Amniotic stem cell (primary cell): Measurements from ENCODE around the gene TECR.
"Not testable (repeated sequence)": the region's sequence is repeated elsewhere in the genome, so short reads cannot be mapped to it uniquely, and the experiment has no call there.

ENCODE experiments used
- DNase-seq: peaks from one replicate; lab custom pipeline; 2025; lab: John Stamatoyannopoulos, UW

Gene TECR

DNA sequence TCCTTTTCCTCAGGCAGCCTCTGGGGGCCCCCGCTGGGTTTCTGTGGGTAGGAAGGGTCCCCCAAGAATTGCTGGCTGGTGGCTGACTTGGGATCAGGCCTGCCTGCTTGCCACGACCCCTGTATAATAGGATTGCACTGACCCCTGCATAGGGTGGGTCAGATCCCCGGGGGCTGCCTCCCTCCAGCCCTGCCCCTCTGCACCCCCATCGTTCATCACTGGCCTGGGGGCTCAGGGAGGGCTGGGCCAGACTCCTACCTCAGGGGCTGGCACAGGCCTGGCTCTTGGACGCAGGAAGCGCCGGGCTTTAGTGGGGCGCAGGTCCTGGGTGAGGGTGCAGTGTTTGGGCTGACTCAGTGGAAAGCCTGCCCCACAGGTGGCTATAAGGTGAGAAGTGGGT lies 31.9 kb downstream of the TECR start:
- no peak for DNase-seq

GRCh38 chr19:14561847-14562351 lies 32.5 kb downstream of the TECR start:
- no peak for DNase-seq

- no peak for DNase-seq
Observed at GRCh38 chr19:14562660-14563589, 33.5 kb downstream of the TECR start.

DNA sequence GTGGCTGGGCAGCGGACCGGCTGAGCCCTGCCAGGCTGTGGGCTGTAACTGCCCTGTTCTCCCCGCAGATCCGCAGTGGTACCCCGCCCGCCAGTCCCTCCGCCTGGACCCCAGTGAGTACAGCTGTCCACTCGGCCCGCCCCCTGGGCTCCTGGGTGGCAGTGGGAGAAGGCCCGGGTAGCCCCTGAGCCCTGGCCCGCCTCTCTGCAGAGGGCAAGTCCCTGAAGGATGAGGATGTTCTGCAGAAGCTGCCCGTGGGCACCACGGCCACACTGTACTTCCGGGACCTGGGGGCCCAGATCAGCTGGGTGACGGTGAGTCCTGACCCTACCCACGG lies 34.2 kb downstream of the TECR start:
- DNase-seq, result no peak

DNA sequence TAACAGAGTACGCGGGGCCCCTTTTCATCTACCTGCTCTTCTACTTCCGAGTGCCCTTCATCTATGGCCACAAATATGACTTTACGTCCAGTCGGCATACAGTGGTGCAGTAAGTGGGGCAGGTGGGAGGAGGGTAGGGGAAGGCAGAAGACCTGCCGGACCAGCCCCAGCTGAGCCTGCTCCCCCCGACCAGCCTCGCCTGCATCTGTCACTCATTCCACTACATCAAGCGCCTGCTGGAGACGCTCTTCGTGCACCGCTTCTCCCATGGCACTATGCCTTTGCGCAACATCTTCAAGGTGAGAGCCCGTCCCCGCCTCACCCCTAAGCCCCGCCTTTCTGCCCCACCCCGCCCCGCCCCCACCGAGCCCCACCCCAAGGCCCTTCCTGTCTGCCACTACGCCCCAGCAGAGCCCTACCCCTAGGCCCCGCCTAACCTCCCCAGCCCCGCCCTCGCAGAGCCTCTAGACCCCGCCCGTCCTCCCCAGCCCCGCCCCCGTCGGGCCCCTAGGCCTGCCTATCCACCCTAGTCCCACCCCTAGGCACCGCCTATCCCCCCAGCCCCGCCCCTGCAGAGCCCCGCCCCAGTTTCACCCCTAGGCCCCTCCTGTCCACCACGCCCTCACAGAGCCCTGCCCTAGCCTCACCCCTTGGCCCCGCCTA lies 34.7 kb downstream of the TECR start:
- DNase-seq, result no peak

DNA sequence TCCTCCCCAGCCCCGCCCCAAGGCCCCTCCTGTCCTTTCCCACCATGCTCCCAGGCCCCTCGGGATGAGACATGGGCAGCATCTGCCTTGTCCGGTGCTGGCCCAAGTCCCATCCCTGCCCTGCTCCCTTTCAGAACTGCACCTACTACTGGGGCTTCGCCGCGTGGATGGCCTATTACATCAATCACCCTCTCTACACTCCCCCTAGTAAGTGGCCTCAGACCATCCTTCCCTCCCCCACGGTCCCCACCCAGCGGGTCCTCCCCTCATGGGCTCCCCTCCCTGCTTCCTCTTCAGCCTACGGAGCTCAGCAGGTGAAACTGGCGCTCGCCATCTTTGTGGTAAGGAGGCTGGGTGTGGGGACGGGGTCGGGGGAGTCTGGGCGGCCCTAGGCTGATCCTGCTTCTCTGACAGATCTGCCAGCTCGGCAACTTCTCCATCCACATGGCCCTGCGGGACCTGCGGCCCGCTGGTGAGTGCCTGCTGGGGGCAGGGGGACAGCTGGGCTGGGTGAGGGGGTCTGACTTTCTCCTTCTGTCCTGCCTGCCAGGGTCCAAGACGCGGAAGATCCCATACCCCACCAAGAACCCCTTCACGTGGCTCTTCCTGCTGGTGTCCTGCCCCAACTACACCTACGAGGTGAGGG lies 35.4 kb downstream of the TECR start:
- not testable (repeated sequence) for DNase-seq

DNA sequence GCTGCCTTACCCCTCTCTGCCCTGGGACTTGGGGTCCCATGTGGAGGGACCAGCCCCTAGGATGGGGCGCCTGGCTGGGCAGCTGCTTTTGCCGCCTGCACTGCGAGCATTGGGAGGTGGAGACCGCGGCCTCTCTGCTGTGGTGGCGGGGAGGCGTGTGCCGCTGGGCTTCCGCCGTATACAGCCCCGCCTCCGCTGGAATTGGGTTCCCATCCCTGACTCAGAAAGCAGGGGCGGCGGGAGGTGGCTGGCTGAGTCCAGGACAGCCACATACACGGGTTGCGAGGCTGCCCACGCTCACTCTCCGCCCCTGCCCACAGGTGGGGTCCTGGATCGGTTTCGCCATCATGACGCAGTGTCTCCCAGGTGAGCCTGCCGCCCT lies 35.9 kb downstream of the TECR start:
- DNase-seq, result no peak

DNA sequence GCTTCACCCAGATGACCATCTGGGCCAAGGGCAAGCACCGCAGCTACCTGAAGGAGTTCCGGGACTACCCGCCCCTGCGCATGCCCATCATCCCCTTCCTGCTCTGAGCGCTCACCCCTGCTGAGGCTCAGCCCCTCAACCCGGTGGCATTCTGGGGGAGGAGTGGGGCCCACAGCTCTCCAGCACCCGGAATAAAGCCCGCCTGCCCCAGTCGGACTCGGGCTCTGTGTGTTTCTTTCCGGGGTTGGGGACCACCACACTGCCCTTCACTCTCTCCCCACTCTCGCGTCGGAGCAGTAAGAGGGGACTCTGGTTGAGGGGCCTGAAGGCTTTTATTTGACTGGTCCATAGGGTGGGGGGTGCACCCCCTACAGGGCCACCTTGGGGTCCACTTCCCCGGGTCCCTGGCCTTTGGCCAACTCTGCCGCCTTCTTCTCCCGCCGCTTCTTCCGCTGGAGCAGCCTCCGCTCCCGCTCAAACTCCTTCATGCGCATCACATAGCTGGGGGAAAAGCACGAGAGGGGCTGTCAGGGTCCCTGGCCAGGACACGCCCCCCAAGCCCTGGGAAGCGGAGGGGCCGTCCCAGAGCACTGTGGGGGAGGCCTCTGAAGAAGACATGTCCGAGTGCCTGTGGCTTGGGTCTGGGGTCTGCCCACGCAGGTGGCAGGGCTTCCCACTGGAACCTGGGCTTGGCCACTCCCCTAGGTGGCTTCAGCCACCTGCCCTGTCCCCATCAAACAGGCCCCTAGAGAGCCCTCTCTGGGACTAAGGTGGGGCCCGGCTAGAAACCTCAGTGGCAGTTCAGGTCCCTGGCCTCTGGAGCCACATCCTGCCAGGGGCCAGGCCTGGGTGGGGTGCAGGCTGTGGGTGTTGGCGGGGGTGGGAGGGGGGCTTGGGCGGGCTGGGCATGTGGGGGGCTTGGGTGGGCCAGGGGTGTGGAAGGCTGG lies 36.6 kb downstream of the TECR start:
- DNase-seq, result no peak

- no peak for DNase-seq
Observed at GRCh38 chr19:14566712-14567077, 37.3 kb downstream of the TECR start.

GRCh38 chr19:14567079-14567478 lies 37.7 kb downstream of the TECR start:
- no peak for DNase-seq

- DNase-seq, result no peak
Observed at GRCh38 chr19:14570864-14571527, 41.6 kb downstream of the TECR start.

DNA sequence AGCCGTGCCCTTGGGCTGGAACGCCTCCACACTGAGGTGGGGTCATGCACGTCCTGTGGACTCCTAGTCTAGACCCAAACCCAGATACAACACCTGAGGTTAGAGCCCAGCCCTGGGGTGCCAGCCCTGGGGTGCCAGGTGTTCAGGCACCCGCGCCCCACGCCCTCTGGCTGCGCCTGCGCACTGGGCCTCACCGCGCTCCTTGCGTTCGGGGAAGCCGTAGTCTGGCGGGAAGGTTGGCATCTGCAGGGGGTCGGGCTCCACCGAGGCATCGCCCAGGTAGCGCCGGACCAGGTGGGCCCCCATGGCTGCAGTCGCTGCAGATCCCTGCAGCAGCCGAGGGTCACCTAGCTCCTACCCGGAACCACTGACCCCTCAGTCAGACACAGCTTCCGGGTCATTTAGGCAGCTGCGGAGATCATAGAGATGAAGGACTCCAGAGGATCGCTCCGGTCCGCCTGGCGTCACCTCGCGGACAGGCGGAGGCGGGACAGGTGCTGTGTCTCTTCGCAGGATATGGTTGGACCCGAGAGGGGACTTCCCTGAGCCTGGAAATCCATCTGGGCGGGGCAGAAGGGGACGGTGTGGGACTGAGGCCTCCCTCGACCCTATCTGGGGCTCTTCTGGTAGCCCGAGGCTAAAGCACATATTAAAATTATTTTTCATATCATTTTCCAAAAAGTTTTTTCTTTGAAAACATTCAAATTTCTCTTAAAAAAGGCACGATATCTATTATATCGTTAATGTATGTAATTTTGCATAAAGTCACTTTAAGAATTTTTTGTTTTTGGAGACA lies 42.5 kb downstream of the TECR start, which contains the start of gene NDUFB7:
NDUFB7 (minus strand) TSS at position 372 of the 796 bp plus-strand sequence; CDS start at position 306, 66 bp downstream.
- peak; percentile 89 for DNase-seq

DNA sequence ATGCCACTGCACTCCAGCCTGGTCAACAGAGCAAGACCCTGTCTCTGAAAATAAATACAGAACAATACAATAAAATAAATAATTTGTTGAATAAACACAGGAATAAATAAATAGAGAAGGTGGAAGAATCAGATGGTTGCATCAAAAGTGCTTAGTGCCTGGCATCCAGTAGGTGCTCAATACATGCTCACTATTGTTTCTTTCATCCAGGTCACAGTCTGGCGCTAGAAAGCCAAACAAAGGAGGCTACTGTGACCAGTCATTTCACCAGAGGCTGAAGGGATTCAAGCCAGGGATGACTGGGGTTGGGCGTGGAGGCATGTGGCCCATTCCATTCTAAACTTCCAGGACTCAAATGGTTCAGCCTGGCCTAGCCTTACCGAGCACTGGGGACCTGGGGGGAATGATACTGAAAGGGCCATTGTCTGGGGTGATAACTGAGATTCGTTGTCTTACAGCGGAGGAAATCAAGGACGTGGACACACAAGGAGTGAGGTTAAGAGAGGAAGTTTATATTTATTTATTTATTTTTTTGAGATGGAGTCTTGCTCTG lies 46.1 kb downstream of the TECR start:
- DNase-seq, result no peak

- DNase-seq, result no peak
Observed at GRCh38 chr19:14576363-14576762, 47.0 kb downstream of the TECR start.

DNA sequence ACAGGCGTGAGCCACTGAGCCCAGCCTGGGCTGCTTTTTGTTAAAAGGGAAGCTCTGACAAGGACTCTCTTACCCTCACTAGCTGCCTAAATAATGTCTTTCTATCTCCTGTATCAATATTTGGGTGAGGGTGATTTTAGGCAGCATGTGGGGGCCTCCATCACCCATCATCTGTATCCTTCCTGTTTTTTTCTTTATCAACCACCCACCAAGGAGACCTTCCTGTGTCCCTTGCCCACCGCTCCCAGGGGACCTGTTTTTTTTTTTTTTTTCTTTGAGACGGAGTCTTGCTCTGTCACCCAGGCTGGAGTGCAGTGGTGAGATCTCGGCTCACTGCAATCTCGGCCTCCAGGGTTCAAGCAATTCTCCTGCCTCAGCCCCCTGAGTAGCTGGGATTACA lies 47.9 kb downstream of the TECR start:
- DNase-seq, result no peak

DNA sequence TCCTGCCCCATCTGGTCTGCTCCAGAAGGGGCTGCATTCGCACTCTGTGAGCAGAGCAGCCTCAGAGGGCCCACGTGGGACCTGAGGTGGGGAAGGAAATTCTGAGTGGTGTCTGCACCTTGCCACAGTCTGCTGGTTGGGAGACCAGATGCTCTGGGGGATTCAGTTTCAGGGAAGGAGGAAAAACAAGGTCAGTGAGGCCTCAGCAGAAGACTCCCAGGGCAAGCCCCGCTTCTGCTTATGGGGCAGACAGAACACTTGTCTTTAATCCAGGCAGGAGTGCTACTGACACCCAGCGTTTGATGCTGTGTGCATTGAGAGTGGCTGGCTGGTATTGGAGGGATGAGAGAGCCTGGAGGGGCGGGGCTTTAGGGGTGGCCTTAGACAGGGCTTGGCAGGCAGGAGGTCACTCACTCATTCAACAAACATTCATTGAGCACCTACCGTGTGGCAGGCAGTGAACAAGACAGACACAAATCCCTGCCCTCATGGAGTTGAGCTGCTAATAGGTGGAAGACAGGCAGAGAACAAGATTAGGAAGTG lies 48.6 kb downstream of the TECR start:
- DNase-seq, result no peak

DNA sequence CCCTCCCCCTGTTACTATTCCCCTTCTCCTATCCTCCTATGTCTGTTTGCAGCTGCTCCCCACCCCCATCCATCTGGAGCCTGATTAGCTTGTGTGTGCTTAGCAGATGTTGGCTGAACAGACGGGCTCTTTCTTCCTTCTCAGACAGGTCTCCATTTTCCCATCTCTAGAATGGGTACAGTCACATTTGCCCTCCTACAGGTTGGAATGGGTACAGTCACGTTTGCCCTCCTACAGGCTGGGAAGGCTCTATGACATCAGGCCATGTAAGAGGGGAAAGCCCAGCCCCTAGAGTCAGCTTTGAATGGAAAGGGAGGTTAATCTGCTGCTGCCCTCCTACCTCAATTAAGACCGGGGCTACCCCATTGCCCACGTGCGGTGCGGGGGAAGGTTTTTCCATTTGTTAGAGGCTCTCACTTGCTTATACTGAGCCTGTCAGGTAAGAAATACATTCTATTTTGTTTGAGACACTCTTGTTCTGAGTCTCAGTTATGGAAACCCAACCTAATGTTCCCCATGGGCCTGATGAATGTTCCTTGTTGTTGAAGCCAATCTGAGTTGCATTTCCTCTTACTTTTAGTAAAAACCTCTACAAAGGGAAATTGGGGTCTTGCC lies 51.3 kb downstream of the TECR start:
- DNase-seq, result no peak

GRCh38 chr19:14582894-14583340 lies 53.5 kb downstream of the TECR start, which contains the start of gene CLEC17A:
CLEC17A (plus strand) TSS chr19:14583084; CDS start chr19:14583161, 77 bp downstream.
- DNase-seq, result no peak

GRCh38 chr19:14584372-14584771 lies 55.0 kb downstream of the TECR start:
- not testable (repeated sequence) for DNase-seq
